Inflammatory macrophage treated with lipopolysaccharide for 4 hours (primary cell): ENCODE measurements around the gene PCED1B.
"Not testable (repeated sequence)": the region's sequence is repeated elsewhere in the genome, so short reads cannot be mapped to it uniquely, and the experiment has no call there.

Source experiments
- DNase-seq: peaks from one replicate; pipeline ENCODE4 v3.0.0-alpha.2; 2020

PCED1B gene

GRCh38 chr12:47213396-47213795 is 134.0 kb downstream of the PCED1B start:
- no peak for DNase-seq

- DNase-seq, result no peak
Observed at GRCh38 chr12:47214001-47214619, 134.7 kb downstream of the PCED1B start.

- no peak for DNase-seq
Observed at GRCh38 chr12:47214771-47215170, 135.3 kb downstream of the PCED1B start.

GRCh38 chr12:47216150-47216677 is 136.8 kb downstream of the PCED1B start:
- peak; percentile 79 for DNase-seq

- not testable (repeated sequence) for DNase-seq
Observed at GRCh38 chr12:47217595-47217869, 138.1 kb downstream of the PCED1B start.

GRCh38 chr12:47218191-47218654 is 138.8 kb downstream of the PCED1B start:
- DNase-seq, result no peak

GRCh38 chr12:47219243-47219642 is 139.8 kb downstream of the PCED1B start:
- no peak for DNase-seq

- DNase-seq, result no peak
Observed at GRCh38 chr12:47221256-47222023, 142.0 kb downstream of the PCED1B start.

GRCh38 chr12:47222520-47223030 is 143.2 kb downstream of the PCED1B start:
- DNase-seq, result no peak

GRCh38 chr12:47223031-47223847 is 143.8 kb downstream of the PCED1B start:
- no peak for DNase-seq

- peak; percentile 24 for DNase-seq
Observed at GRCh38 chr12:47223848-47224213, 144.4 kb downstream of the PCED1B start.

- no peak for DNase-seq
Observed at GRCh38 chr12:47224563-47225133, 145.2 kb downstream of the PCED1B start.

- DNase-seq, result no peak
Observed at GRCh38 chr12:47225356-47225755, 145.9 kb downstream of the PCED1B start.

GRCh38 chr12:47226199-47226598 is 146.8 kb downstream of the PCED1B start:
- DNase-seq, result no peak

- no peak for DNase-seq
Observed at GRCh38 chr12:47228802-47229201, 149.4 kb downstream of the PCED1B start.

GRCh38 chr12:47231456-47231855 is 152.0 kb downstream of the PCED1B start:
- no peak for DNase-seq

GRCh38 chr12:47234576-47235141 is 155.2 kb downstream of the PCED1B start:
- DNase-seq, result no peak

GRCh38 chr12:47235258-47236040 is 156.0 kb downstream of the PCED1B start:
- no peak for DNase-seq

GRCh38 chr12:47236109-47236714 is 156.8 kb downstream of the PCED1B start:
- DNase-seq, result no peak

- DNase-seq, result no peak
Observed at GRCh38 chr12:47237751-47238211, 158.4 kb downstream of the PCED1B start.

GRCh38 chr12:47238669-47239114 is 159.3 kb downstream of the PCED1B start:
- no peak for DNase-seq
